22Rv1 (cell line): Measurements from ENCODE around the gene NPHP4.
A peak's percentile ranks its signal among the peaks of the same experiment; 100 is the strongest.

Experiments
- H3K27ac ChIP-seq: fragments of 450-650 bp; 2 replicates; pipeline ENCODE4 v1.5.1; 2017
- CTCF ChIP-seq: fragments of 450-650 bp; IDR thresholded peaks from 2 replicates; pipeline ENCODE4 v1.5.1; 2017; ENCODE audit warnings: mild to moderate bottlenecking
- ZFX ChIP-seq: fragments of 450-650 bp; IDR thresholded peaks from 2 replicates; pipeline ENCODE4 v1.6.1; 2017; ENCODE audit warnings: antibody characterized with exemption, borderline replicate concordance

The NPHP4 gene

GRCh38 chr1:5950201-5950895 lies 41.9 kb downstream of the NPHP4 start:
- no peak overlapping the region for H3K27ac ChIP-seq
- TF ChIP-seq CTCF (no peak), ZFX (no peak)

- no peak overlapping the region for H3K27ac ChIP-seq
- TF ChIP-seq CTCF = no peak
- no peak for TF ChIP-seq ZFX
Measured at GRCh38 chr1:5949761-5950100, 42.5 kb downstream of the NPHP4 start.

- TF ChIP-seq CTCF (0 out of 2 replicates have a peak, but pooled peaks have one; percentile 7), ZFX (no peak)
- no peak overlapping the region; the same call in 1 of the 2 replicates for H3K27ac ChIP-seq
Measured at GRCh38 chr1:5949085-5949760, 43.0 kb downstream of the NPHP4 start.

GRCh38 chr1:5948681-5949005 lies 43.6 kb downstream of the NPHP4 start:
- no peak overlapping the region; the same call in 1 of the 2 replicates for H3K27ac ChIP-seq
- no peak for TF ChIP-seq CTCF
- no peak for TF ChIP-seq ZFX

GRCh38 chr1:5947978-5948680 lies 44.1 kb downstream of the NPHP4 start:
- no peak overlapping the region for H3K27ac ChIP-seq

GRCh38 chr1:5947071-5947821 lies 45.0 kb downstream of the NPHP4 start:
- TF ChIP-seq ZFX (no peak), CTCF (no peak)

More at GRCh38 chr1:5947978-5948680, 44.1 kb downstream of the NPHP4 start:
- TF ChIP-seq ZFX (no peak), CTCF (no peak)

More at GRCh38 chr1:5947071-5947821, 45.0 kb downstream of the NPHP4 start:
- no peak overlapping the region for H3K27ac ChIP-seq
